WI38 (cell line): ENCODE data around the gene CACNA1D.

Source experiments
- H3K4me3 ChIP-seq: 2 replicates; pipeline ENCODE4 v1.5.1; 2011; ENCODE audit warnings: low read depth, mild to moderate bottlenecking, control low read depth, low read length
- CTCF ChIP-seq: IDR thresholded peaks from 2 replicates; pipeline ENCODE4 v1.5.1; 2012; ENCODE audit warnings: low read depth, mild to moderate bottlenecking, control low read depth, low read length

CACNA1D gene

GRCh38 chr3:53545996-53546359 lies 51.6 kb downstream of the CACNA1D start:
- H3K4me3 ChIP-seq: no peak overlapping the region
- no peak for TF ChIP-seq CTCF

GRCh38 chr3:53547327-53547726 lies 52.9 kb downstream of the CACNA1D start:
- no peak for TF ChIP-seq CTCF
- no peak overlapping the region for H3K4me3 ChIP-seq

DNA sequence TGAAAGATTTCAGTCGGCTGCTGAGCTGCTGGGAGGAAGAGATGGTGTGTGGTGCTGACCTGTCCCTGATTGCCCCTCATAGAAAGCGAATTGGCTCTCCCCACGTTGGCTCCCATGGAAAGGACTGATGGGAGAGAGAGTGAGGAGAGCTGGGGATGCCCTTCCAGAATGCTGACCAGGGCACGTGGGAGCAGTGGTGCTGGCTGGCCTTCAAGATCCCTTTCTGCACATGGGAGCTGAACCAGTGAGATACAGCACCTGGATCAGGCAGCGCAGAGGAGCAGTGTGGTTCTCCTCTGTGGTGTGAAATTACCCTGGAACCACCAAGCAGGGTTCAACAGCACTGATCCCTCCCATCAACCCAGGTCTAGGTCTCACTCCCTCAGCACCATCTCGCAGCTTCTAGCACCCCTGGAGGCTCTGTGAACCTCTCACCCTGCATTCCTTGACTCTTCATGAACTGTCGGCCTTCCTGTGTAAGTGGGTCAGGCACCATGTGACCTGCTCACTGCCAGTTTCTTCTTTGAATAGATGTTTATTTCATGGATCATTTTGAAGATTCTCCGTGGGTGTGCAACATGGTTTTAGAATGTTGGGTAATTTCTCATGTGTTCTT lies 55.7 kb downstream of the CACNA1D start:
- H3K4me3 ChIP-seq: no peak overlapping the region
- no peak for TF ChIP-seq CTCF

- no peak for TF ChIP-seq CTCF
- no peak overlapping the region for H3K4me3 ChIP-seq
These were observed 56.9 kb downstream of the CACNA1D start for GRCh38 chr3:53551324-53551723.

- no peak overlapping the region for H3K4me3 ChIP-seq
- TF ChIP-seq CTCF: no peak
These were observed 58.3 kb downstream of the CACNA1D start for GRCh38 chr3:53552730-53553129.

DNA sequence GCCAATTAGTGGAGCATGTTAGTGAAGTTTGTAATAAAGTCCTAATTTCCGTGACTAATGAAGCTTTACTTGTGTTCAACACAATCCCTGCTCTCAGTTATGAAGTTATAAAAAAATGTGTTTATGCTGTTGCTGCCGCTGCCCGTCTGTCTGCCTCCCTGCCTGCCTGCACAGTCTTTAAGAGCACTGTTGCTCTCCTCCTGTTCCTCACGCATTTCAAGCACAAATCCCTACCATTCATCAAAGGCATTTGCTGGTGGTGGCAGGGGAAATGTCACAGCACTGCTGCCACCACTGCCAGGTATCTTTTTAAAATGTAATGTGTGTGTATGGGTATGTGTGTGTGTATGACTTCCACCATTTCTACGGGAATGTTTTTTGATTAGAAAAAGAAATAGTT lies 58.8 kb downstream of the CACNA1D start:
- H3K4me3 ChIP-seq: no peak overlapping the region
- TF ChIP-seq CTCF: no peak

GRCh38 chr3:53554559-53555067 lies 60.2 kb downstream of the CACNA1D start:
- no peak for TF ChIP-seq CTCF

More at GRCh38 chr3:53554559-53555067, 60.2 kb downstream of the CACNA1D start:
- no peak overlapping the region for H3K4me3 ChIP-seq
